GM23338 (cell line): Measurements from ENCODE around the gene ALCAM. TPM values are rescaled to one million over a fixed set of nuclear protein-coding genes. Genes with fewer than 3 reads are reported as not detected.

Source experiments
- ATAC-seq: fragments of 200-7000 bp; cut with Tn5 transposase; 3 replicates; pipeline ENCODE4 v1.9.1; 2020
- DNase-seq: peaks from one replicate; pipeline ENCODE4 v3.0.0-alpha.2; 2015; ENCODE audit warnings: low spot score
- H2AFZ ChIP-seq: fragments of 200-600 bp; sonication (generic); 2 replicates; pipeline ENCODE4 v1.8.0; 2016; ENCODE audit warnings: antibody characterized with exemption, mild to moderate bottlenecking, moderate library complexity
- H3F3A ChIP-seq: fragments of 200-600 bp; sonication (generic); replicated peaks from 2 replicates; pipeline ENCODE4 v1.8.0; 2017; ENCODE audit warnings: antibody characterized with exemption, mixed run types, low read depth
- H3K27ac ChIP-seq: fragments of 200-600 bp; sonication (generic); 2 replicates; pipeline ENCODE4 v1.6.1; 2016; ENCODE audit warnings: low read depth
- H3K27me3 ChIP-seq: fragments of 200-600 bp; sonication (generic); 2 replicates; pipeline ENCODE4 v1.8.0; 2016; ENCODE audit warnings: mild to moderate bottlenecking, mixed run types, moderate library complexity; ENCODE audit not compliant: insufficient read depth
- H3K36me3 ChIP-seq: fragments of 200-600 bp; sonication (generic); 2 replicates; pipeline ENCODE4 v1.8.0; 2016; ENCODE audit warnings: mild to moderate bottlenecking; ENCODE audit not compliant: insufficient read depth
- H3K4me1 ChIP-seq: fragments of 200-600 bp; sonication (generic); 2 replicates; pipeline ENCODE4 v1.8.0; 2016; ENCODE audit warnings: mild to moderate bottlenecking, moderate library complexity; ENCODE audit not compliant: insufficient read depth
- H3K4me2 ChIP-seq: fragments of 200-600 bp; sonication (generic); 2 replicates; pipeline ENCODE4 v1.7.1; 2017; ENCODE audit warnings: mixed run types
- H3K4me3 ChIP-seq: fragments of 200-600 bp; sonication (generic); 2 replicates; pipeline ENCODE4 v1.6.1; 2016; ENCODE audit warnings: mixed run types
- H3K79me2 ChIP-seq: fragments of 200-600 bp; sonication (generic); replicated peaks from 2 replicates; pipeline ENCODE4 v1.8.0; 2017; ENCODE audit warnings: mild to moderate bottlenecking; ENCODE audit not compliant: insufficient read depth
- H3K9me2 ChIP-seq: fragments of 200-600 bp; sonication (generic); 2 replicates; pipeline ENCODE4 v1.8.0; 2017; ENCODE audit not compliant: insufficient read depth
- H4K20me1 ChIP-seq: fragments of 200-600 bp; sonication (generic); replicated peaks from 2 replicates; pipeline ENCODE4 v1.8.0; 2017; ENCODE audit warnings: mild to moderate bottlenecking; ENCODE audit not compliant: insufficient read depth
- H3K27ac Mint-ChIP-seq: 2 replicates; pipeline ENCODE4 v1.8.0; 2020; ENCODE audit warnings: inconsistent platforms, mild to moderate bottlenecking, moderate library complexity, mixed read lengths
- H3K27me3 Mint-ChIP-seq: 3 replicates; pipeline ENCODE4 v1.8.0; 2022; ENCODE audit warnings: low read depth, mild to moderate bottlenecking, moderate library complexity, mixed read lengths, inconsistent platforms; ENCODE audit not compliant: insufficient read depth, poor library complexity
- H3K36me3 Mint-ChIP-seq: 3 replicates; pipeline ENCODE4 v1.8.0; 2021; ENCODE audit warnings: low read depth, mild to moderate bottlenecking, inconsistent platforms, moderate library complexity, mixed read lengths
- H3K4me1 Mint-ChIP-seq: 3 replicates; pipeline ENCODE4 v1.8.0; 2020; ENCODE audit warnings: mild to moderate bottlenecking, inconsistent platforms, mixed read lengths
- H3K4me3 Mint-ChIP-seq: 3 replicates; pipeline ENCODE4 v1.8.0; 2021; ENCODE audit warnings: moderate library complexity, mild to moderate bottlenecking, inconsistent platforms, mixed read lengths
- H3K9me3 Mint-ChIP-seq: 3 replicates; pipeline ENCODE4 v1.8.0; 2020; ENCODE audit warnings: moderate library complexity, mild to moderate bottlenecking, inconsistent platforms, mixed read lengths
- CREB1 ChIP-seq: fragments of 250-450 bp; sonication (Bioruptor Pico); IDR thresholded peaks from 2 replicates; pipeline ENCODE4 v1.5.0; 2020; ENCODE audit warnings: low read depth, mild to moderate bottlenecking, moderate library complexity
- CTCF ChIP-seq, 2 experiments: fragments of 200-600 bp in 1 of 2; sonication (generic) in 1 of 2; conservative IDR thresholded peaks; 2 replicates each; pipeline versions ENCODE4 v1.5.1 to v1.6.1; 2016 to 2017; ENCODE audit warnings: antibody characterized with exemption in 2 of 2, low read depth in 2 of 2, mild to moderate bottlenecking in 2 of 2, moderate library complexity in 1 of 2
- ETS1 ChIP-seq: IDR thresholded peaks from 2 replicates; pipeline ENCODE4 v1.6.1; 2016; ENCODE audit warnings: antibody characterized with exemption
- EZH2 ChIP-seq: fragments of 200-600 bp; sonication (generic); IDR thresholded peaks from one replicate; pipeline ENCODE4 v1.8.0; 2017; ENCODE audit warnings: antibody characterized with exemption, mild to moderate bottlenecking, low read depth; ENCODE audit not compliant: unreplicated experiment
- EZH2phosphoT487 ChIP-seq: fragments of 200-600 bp; sonication (generic); IDR thresholded peaks from one replicate; pipeline ENCODE4 v1.8.1; 2018; ENCODE audit warnings: antibody characterized with exemption; ENCODE audit not compliant: unreplicated experiment
- JUNB ChIP-seq: IDR thresholded peaks from one replicate; pipeline ENCODE4 v1.6.1; 2016; ENCODE audit warnings: antibody characterized with exemption; ENCODE audit not compliant: unreplicated experiment
- NANOG ChIP-seq: IDR thresholded peaks from 2 replicates; pipeline ENCODE4 v1.6.1; 2016; ENCODE audit warnings: antibody characterized with exemption, borderline replicate concordance
- POLR2AphosphoS5 ChIP-seq: IDR thresholded peaks from 2 replicates; pipeline ENCODE4 v1.6.1; 2016; ENCODE audit warnings: antibody characterized with exemption, low read depth
- STAT1 ChIP-seq: IDR thresholded peaks from one replicate; pipeline ENCODE4 v1.6.1; 2016; ENCODE audit warnings: antibody characterized with exemption; ENCODE audit not compliant: unreplicated experiment
- ZNF331 ChIP-seq: fragments of 250-450 bp; sonication (Bioruptor Pico); IDR thresholded peaks from 2 replicates; pipeline ENCODE4 v1.5.0; 2020; ENCODE audit warnings: low read depth, mild to moderate bottlenecking, moderate library complexity
- ZNF462 ChIP-seq: fragments of 250-450 bp; sonication (Bioruptor Pico); IDR thresholded peaks from 2 replicates; pipeline ENCODE4 v1.5.0; 2020; ENCODE audit warnings: mild to moderate bottlenecking, moderate library complexity
- polyA plus RNA-seq: library from polyadenylated mRNA; unstranded; fragments of >200 nt; fragmentation: Nextera tagmentation; extraction: Ambion mirVana; gene quantifications from 2 replicates; pipeline ENCODE4 v1.2.1, GENCODE V29; 2016
- total RNA-seq: library from RNA; depleted of rRNA; stranded (reverse); fragments of >200 nt; shearing (Covaris generic); gene quantifications from 2 replicates; pipeline ENCODE4 v1.2.3, GENCODE V29; 2014
- TF ChIP-seq, protein P1 (sequence below): IDR thresholded peaks from one replicate; pipeline ENCODE4 v1.6.1; 2018; ENCODE audit warnings: antibody characterized with exemption; ENCODE audit not compliant: unreplicated experiment

ALCAM gene
- total and polyA plus RNA-seq, 2 experiments from 2014 or later, result 11.3 to 36.0 TPM

DNA sequence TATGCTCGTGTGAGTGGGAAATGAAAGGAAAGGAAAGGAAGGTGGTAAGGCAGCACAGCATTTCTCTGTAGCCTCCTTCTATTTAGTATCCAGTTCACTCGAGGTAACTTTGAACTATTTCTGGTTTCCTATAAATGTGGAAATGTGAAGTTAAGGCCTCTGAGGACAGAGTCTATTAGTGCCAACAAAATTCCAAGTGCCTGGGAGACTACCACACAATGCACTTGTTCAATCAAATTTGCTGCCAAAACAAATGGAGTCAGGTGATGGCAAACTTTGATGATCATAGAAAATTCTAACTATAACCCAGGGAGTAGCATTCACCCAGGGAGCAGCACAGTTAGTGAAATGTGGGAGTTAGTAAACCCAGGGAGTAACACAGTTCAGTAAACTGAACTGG, 155.1 kb downstream of the ALCAM start (continued):
- TF ChIP-seq NANOG (no peak), CTCF (conservative IDR thresholded peaks at IDR 0.05; ENCODE audit: low read depth in 2 of 2) (no peak), ZNF331 (CRISPR knock-in tag) (no peak), EZH2 (no peak), STAT1 (no peak), EZH2phosphoT487 (no peak), CREB1 (CRISPR knock-in tag) (no peak), JUNB (no peak), POLR2AphosphoS5 (no peak)
- TF ChIP-seq, protein P1, sequence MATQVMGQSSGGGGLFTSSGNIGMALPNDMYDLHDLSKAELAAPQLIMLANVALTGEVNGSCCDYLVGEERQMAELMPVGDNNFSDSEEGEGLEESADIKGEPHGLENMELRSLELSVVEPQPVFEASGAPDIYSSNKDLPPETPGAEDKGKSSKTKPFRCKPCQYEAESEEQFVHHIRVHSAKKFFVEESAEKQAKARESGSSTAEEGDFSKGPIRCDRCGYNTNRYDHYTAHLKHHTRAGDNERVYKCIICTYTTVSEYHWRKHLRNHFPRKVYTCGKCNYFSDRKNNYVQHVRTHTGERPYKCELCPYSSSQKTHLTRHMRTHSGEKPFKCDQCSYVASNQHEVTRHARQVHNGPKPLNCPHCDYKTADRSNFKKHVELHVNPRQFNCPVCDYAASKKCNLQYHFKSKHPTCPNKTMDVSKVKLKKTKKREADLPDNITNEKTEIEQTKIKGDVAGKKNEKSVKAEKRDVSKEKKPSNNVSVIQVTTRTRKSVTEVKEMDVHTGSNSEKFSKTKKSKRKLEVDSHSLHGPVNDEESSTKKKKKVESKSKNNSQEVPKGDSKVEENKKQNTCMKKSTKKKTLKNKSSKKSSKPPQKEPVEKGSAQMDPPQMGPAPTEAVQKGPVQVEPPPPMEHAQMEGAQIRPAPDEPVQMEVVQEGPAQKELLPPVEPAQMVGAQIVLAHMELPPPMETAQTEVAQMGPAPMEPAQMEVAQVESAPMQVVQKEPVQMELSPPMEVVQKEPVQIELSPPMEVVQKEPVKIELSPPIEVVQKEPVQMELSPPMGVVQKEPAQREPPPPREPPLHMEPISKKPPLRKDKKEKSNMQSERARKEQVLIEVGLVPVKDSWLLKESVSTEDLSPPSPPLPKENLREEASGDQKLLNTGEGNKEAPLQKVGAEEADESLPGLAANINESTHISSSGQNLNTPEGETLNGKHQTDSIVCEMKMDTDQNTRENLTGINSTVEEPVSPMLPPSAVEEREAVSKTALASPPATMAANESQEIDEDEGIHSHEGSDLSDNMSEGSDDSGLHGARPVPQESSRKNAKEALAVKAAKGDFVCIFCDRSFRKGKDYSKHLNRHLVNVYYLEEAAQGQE, result no peak

DNA sequence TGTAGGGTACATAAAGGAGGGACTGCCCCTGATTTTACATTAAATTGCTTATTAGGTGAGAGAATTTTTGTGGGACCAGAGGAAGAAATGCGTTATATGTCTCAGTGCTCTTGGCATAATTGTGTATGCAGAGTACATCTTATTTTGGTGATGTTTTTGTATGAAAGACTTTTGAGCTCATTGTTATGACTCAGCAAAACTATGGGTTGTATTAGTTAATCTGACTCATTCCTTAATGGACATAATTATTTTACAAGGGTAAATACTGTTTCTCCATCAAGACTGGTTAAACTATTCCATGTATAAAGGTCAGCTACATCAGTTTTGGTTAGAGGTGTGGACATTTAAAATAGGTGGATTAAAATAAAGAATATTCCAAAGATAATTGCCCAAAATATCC, 156.8 kb downstream of the ALCAM start:
- ATAC-seq (no peak), DNase-seq (no peak)
- Histone ChIP-seq H3K4me2 (no peak overlapping the region), H3K27me3 (no peaks in the 10 kb centered on the region), H3K36me3 (no peaks in the 10 kb centered on the region), H3K27ac (no peak overlapping the region), H3F3A (no peaks in the 10 kb centered on the region), H3K79me2 (no peaks in the 10 kb centered on the region), H3K4me1 (no peaks in the 10 kb centered on the region), H3K4me3 (no peak overlapping the region), H2AFZ (no peak overlapping the region), H3K9me2 (no peaks in the 10 kb centered on the region), H4K20me1 (no peaks in the 10 kb centered on the region)
- Mint-ChIP-seq H3K27me3 (no peaks in the 10 kb centered on the region), H3K36me3 (peaks cover 5% of the 10 kb centered on the region; the same call in 1 of the 3 replicates), H3K9me3 (no peaks in the 10 kb centered on the region), H3K27ac (no peak overlapping the region), H3K4me1 (peaks cover 2% of the 10 kb centered on the region; the same call in 2 of the 3 replicates), H3K4me3 (no peak overlapping the region)
- TF ChIP-seq ZNF331 (CRISPR knock-in tag) (no peak), STAT1 (no peak), ETS1 (no peak), ZNF462 (CRISPR knock-in tag) (no peak), JUNB (no peak)
